Stimulated activated naive CD8-positive, alpha-beta T cell treated with anti-CD3 and anti-CD28 coated beads, Interleukin-15, Interleukin-2, amounts not matched to agents 100 U/mL and 50 U/mL, for 24 hours (primary cell): Measurements from ENCODE around the gene ASB18.

Experiments used
- ATAC-seq: fragments of 150-1000 bp; cut with Tn5 transposase; one replicate; pipeline ENCODE4 v1.10.0; 2021
- DNase-seq: peaks from one replicate; pipeline ENCODE4 v3.0.0; 2021

The ASB18 gene

GRCh38 chr2:236161531-236161930, 102.7 kb downstream of the ASB18 start:
- no peak for DNase-seq
- ATAC-seq = no peak

DNA sequence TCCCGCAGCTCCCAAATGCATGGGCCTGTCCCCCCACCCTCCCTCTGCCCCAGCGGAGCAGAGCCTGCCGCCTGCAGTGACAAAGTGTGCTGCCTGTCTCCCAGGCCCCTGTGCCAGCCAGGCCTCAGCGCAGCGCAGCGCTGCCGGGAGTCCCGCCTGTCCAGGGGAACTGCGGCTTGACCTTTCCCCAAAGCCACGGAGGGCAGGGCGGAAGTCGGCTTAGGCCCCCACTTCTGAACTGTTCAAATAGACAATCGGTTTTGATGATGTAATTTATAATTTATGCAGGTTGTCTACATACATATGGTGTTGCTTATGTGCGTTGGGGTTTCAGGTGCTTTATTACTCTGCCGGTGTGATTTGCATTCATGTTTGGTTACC, 103.1 kb downstream of the ASB18 start:
- DNase-seq = no peak
- no peak for ATAC-seq

DNA sequence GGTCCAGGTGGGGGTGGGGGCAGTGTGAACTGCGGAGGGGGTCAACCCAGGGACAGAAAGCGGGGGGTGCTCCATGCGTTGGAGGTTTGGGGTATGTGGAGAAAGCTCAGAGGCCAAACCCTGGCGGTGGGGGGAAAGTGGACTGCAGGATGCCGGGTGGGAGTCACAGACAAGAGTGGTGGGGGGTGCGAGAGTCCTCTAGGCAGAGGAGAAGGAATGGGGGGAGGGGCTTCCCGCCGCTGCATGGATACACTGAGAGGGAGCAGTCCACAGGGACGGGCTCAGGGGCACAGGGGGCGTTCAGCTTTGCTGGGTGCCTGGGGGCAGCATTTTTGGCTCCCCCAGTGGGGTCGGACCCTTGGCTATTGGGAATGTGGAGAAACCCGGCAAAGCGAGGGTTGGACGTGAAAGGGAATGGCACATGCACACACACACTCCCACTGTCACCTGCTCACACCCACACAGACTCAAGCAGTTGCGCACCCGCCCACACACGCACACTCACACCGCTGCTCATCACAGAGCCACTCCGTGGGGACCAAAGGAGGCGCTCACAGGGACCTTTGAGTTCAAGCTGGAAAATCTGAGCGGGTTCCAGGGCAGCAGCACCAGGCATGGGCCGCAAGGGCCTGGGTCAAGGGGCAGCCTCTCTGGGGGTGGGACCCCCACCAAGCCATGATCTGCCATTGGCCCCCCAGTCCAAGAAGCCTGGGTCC, 103.7 kb downstream of the ASB18 start:
- DNase-seq = no peak
- no peak for ATAC-seq

GRCh38 chr2:236159778-236160170, 104.4 kb downstream of the ASB18 start:
- ATAC-seq = no peak
- DNase-seq = no peak

GRCh38 chr2:236158969-236159777, 105.0 kb downstream of the ASB18 start:
- ATAC-seq = no peak
- no peak for DNase-seq

- no peak for DNase-seq
- ATAC-seq = no peak
Measured at GRCh38 chr2:236157815-236158498, 106.2 kb downstream of the ASB18 start.

- DNase-seq (no peak), ATAC-seq (no peak)
Measured at GRCh38 chr2:236157366-236157765, 106.8 kb downstream of the ASB18 start.

GRCh38 chr2:236156860-236157194, 107.4 kb downstream of the ASB18 start:
- DNase-seq = no peak
- no peak for ATAC-seq

DNA sequence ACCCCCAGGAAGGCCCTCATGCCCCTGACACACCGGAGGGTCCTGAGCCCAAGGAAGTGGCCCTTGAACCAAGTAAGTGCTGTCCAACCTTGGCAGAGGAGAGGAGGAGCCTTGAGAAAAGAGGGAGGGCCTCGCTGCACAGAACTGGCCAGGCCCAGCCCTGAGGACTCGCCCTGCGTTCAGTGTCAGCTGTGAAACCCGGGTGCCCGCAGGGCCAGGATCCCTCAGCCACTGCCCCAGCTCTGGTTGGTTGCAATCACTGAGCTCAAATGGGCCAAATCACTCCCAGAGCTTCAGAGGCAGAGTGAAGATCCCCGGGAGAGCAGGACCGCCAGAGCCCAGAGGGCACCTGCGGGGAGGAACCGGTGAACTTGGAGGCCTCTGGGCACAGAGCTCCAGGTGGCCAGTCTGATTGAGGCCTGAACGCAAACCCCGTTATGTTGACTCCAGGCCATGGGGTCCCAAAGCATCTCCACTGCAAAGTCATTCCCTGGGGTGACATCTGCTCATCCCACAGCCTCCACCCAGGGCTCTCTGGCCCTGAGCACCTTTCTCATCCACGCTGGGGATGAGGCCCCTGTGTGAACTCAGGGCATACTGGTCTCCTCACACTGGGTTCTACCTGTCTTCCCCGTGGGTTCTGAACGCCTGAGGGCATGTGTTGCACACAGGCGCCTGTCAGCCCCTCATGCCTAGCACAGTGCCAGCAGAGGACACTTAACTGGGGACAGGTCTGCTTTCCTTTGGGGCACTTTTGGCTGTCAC, 107.9 kb downstream of the ASB18 start:
- no peak for ATAC-seq
- no peak for DNase-seq

DNA sequence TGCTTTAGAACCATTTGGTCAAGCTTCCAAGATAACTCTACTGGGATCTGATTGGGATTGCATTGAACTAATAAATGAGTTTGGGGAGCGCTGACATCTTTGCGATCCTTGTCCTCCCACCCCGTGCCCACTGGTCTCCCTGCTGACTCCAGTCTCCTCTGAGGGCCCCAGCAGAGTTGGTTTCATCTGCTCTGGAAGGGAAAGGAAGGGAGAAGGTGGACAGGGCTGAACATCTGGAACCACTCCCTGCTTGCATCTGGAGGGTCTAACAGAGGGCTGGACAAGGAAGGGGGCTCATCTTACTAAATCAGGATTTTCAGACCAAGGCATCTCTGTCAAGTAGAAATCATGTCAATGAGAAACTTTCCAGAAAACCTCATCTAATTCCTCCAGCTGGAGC, 108.8 kb downstream of the ASB18 start:
- ATAC-seq (no peak), DNase-seq (no peak)

DNA sequence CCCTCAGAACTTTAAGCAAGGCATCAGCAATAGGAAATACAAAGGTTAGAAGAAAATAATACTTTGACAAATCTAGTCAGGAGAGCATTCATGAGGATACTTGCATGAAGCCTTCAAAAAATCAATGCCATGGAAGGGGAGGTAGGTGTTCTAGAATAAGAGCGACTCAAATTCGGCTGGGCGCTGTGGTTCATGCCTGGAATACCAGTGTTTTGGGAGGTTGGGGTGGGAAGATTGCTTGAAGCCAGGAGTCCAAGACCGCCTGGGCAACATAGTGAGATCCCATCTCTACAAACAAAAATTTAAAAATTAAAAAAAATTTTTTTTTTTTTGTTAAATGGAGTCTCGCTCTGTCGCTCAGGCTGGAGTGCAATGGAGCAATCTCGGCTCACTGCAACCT, 117.8 kb downstream of the ASB18 start:
- ATAC-seq (no peak), DNase-seq (no peak)

- DNase-seq (no peak), ATAC-seq (no peak)
Measured at GRCh38 chr2:236143811-236144210, 120.4 kb downstream of the ASB18 start.
